HEK293 (cell line): ENCODE measurements around the gene GTPBP3.

ENCODE experiments used
- CTCF ChIP-seq: fragments of 450-650 bp; formaldehyde crosslinking; IDR thresholded peaks from 2 replicates; pipeline ENCODE4 v1.5.1; 2016; ENCODE audit warnings: missing biosample characterization, missing genetic modification characterization
- OSR2 ChIP-seq: fragments of 450-650 bp; formaldehyde crosslinking; IDR thresholded peaks from 2 replicates; pipeline ENCODE4 v1.5.1; 2016; ENCODE audit warnings: missing biosample characterization, missing genetic modification characterization
- PBX3 ChIP-seq: sonication (generic); formaldehyde crosslinking; IDR thresholded peaks from 2 replicates; pipeline ENCODE4 v1.8.1; 2022; ENCODE audit warnings: mild to moderate bottlenecking, moderate library complexity, missing genetic modification reagents
- ZBTB7A ChIP-seq: fragments of 450-650 bp; formaldehyde crosslinking; IDR thresholded peaks from 2 replicates; pipeline ENCODE4 v1.5.1; 2016; ENCODE audit warnings: low read depth, missing biosample characterization, missing genetic modification characterization
- ZNF433 ChIP-seq: fragments of 450-650 bp; formaldehyde crosslinking; IDR thresholded peaks from 2 replicates; pipeline ENCODE4 v1.5.1; 2016; ENCODE audit warnings: missing biosample characterization, missing genetic modification characterization, low read depth

DNA sequence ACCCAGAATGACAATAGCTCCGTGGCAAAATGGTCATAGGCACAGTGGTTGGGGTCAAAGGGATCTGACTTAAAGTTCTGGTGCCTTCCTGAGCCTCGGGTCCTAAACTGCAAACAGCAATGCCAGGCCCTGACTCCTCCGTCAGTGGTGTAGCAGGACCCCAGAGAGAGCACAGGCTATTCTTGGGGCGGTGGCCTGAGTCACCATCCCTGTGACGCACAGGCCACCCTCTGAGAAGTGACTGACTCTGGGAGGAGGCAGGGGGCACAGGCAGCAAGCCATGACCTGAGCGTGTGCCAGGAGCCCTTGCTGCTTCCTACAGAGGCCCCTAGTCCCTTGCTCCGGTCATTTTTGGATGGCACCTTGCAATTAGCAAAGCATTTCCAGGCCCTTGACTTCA, 21.0 kb downstream of the GTPBP3 start:
- TF ChIP-seq PBX3 (CRISPR knock-in tag) = no peak
- no peak for TF ChIP-seq ZBTB7A (tag by site-specific recombination)
- TF ChIP-seq CTCF (tag by site-specific recombination) = no peak
- no peak for TF ChIP-seq OSR2
- TF ChIP-seq ZNF433 = no peak
